ENCODE results near the gene MORC2.
A peak's percentile ranks its signal among the peaks of the same experiment; 100 is the strongest.

MORC2 gene

DNA sequence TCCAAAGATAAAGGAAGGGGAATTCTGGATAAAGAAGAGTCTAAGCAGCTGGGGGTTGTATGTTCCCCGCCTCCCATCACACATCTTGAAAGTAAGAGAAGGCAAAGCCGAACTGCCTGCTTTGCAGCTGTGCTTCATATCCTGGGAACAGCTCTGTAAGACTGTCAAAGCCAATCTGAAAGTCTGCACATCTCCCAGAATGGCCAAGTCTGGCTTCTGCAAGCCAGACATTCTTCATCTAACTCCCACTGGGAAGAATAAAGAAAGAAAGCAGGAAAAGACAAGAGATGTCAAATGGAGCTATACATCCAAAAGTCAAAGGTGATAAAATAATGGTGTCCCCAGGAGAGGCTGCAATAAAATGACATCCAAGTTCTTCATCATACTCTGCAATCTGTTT, 15.4 kb downstream of the MORC2 start:
- Histone ChIP-seq H3K27me3 (ENCODE audit: insufficient read depth, low read length, poor library complexity, severe bottlenecking) (no peaks in the 10 kb centered on the region), H4K20me1 (ENCODE audit: insufficient read depth, low read length, poor library complexity, severe bottlenecking) (peaks cover 4% of the 10 kb centered on the region), H3K9me3 (ENCODE audit: insufficient read depth, low read depth, low read length) (no peaks in the 10 kb centered on the region), H3K9me2 (replicated peaks; ENCODE audit: low read depth, low read length) (no peaks in the 10 kb centered on the region), H3K4me1 (ENCODE audit: insufficient read depth, low read length, poor library complexity, severe bottlenecking) (no peaks in the 10 kb centered on the region), H3K79me2 (ENCODE audit: insufficient read depth, low read length) (no peaks in the 10 kb centered on the region), H3K36me3 (ENCODE audit: insufficient read depth, low read length) (peaks cover 25% of the 10 kb centered on the region; the same call in 1 of the 2 replicates), H3K9ac (ENCODE audit: low read depth, low read length, poor library complexity, severe bottlenecking) (no peak overlapping the region), H3F3A (ENCODE audit: low read depth) (no peaks in the 10 kb centered on the region), H2AFZ (ENCODE audit: low read length) (no peak overlapping the region), H3K4me2 (ENCODE audit: low read depth, low read length, poor library complexity, severe bottlenecking) (no peak overlapping the region), H3K4me3 (ENCODE audit: low read length, poor library complexity, severe bottlenecking) (no peak overlapping the region)
- TF ChIP-seq, protein P1, sequence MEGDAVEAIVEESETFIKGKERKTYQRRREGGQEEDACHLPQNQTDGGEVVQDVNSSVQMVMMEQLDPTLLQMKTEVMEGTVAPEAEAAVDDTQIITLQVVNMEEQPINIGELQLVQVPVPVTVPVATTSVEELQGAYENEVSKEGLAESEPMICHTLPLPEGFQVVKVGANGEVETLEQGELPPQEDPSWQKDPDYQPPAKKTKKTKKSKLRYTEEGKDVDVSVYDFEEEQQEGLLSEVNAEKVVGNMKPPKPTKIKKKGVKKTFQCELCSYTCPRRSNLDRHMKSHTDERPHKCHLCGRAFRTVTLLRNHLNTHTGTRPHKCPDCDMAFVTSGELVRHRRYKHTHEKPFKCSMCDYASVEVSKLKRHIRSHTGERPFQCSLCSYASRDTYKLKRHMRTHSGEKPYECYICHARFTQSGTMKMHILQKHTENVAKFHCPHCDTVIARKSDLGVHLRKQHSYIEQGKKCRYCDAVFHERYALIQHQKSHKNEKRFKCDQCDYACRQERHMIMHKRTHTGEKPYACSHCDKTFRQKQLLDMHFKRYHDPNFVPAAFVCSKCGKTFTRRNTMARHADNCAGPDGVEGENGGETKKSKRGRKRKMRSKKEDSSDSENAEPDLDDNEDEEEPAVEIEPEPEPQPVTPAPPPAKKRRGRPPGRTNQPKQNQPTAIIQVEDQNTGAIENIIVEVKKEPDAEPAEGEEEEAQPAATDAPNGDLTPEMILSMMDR (conservative IDR thresholded peaks at IDR 0.05; ENCODE audit: low read length) = no peak
- no peak for TF ChIP-seq EZH2phosphoT487 (IDR thresholded peaks at IDR 0.05; ENCODE audit: borderline replicate concordance)

DNA sequence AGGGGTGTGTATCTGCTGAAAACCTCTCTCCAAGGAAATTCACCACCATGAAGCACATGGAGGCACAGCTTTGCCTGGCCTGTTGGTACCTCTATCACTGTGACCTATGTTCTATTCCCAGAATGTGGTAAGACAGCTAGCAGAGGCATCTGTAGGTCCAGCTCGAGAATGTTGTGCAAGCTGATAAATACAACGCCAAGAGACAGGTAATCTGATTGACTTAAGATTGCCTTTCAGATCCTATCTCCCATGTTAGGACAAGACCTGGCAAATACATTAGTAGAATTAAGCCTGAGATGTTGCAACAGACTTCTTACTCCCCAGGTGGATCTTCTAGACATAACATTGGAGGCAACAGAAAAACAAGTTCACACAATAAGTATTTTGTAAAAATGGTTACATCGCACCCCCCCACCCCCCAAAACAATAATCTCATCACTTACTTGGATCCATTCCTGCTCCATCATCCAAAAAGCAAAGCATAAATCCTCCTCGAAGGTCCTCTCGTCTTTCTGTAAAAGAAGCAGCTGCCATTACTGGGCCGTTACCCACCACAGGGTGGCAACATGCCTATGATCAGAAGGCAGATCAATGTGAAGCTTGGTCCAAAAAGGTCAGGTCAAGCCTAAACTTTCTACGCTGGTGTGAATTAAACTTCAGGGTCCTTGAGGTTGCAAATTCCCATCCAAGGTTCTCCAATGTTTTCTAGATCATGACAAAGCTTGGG, 18.5 kb downstream of the MORC2 start:
- TF ChIP-seq, protein P1 (conservative IDR thresholded peaks at IDR 0.05; ENCODE audit: low read length) = peak; percentile 21; the same call in 1 of the 2 replicates
- TF ChIP-seq EZH2phosphoT487 (IDR thresholded peaks at IDR 0.05; ENCODE audit: borderline replicate concordance) = no peak
- Histone ChIP-seq H4K20me1 (ENCODE audit: insufficient read depth, low read length, poor library complexity, severe bottlenecking) (no peaks in the 10 kb centered on the region), H3K79me2 (ENCODE audit: insufficient read depth, low read length) (no peaks in the 10 kb centered on the region), H3K9me2 (replicated peaks; ENCODE audit: low read depth, low read length) (no peaks in the 10 kb centered on the region), H3K27me3 (ENCODE audit: insufficient read depth, low read length, poor library complexity, severe bottlenecking) (no peaks in the 10 kb centered on the region), H3K36me3 (ENCODE audit: insufficient read depth, low read length) (peaks cover 55% of the 10 kb centered on the region; the same call in 1 of the 2 replicates), H3K4me2 (ENCODE audit: low read depth, low read length, poor library complexity, severe bottlenecking) (no peak overlapping the region), H3K4me1 (ENCODE audit: insufficient read depth, low read length, poor library complexity, severe bottlenecking) (no peaks in the 10 kb centered on the region), H3K9me3 (ENCODE audit: insufficient read depth, low read depth, low read length) (no peaks in the 10 kb centered on the region), H2AFZ (ENCODE audit: low read length) (no peak overlapping the region), H3F3A (ENCODE audit: low read depth) (no peaks in the 10 kb centered on the region), H3K9ac (ENCODE audit: low read depth, low read length, poor library complexity, severe bottlenecking) (no peak overlapping the region), H3K4me3 (ENCODE audit: low read length, poor library complexity, severe bottlenecking) (no peak overlapping the region)

GRCh38 chr22:30948930-30949342, 19.6 kb downstream of the MORC2 start:
- Histone ChIP-seq H3K9me3 (ENCODE audit: insufficient read depth, low read depth, low read length) (no peaks in the 10 kb centered on the region), H3K27me3 (ENCODE audit: insufficient read depth, low read length, poor library complexity, severe bottlenecking) (no peaks in the 10 kb centered on the region), H3K9me2 (replicated peaks; ENCODE audit: low read depth, low read length) (no peaks in the 10 kb centered on the region), H3K4me2 (ENCODE audit: low read depth, low read length, poor library complexity, severe bottlenecking) (no peak overlapping the region), H3F3A (ENCODE audit: low read depth) (no peaks in the 10 kb centered on the region), H3K4me3 (ENCODE audit: low read length, poor library complexity, severe bottlenecking) (no peak overlapping the region), H2AFZ (ENCODE audit: low read length) (no peak overlapping the region), H3K79me2 (ENCODE audit: insufficient read depth, low read length) (no peaks in the 10 kb centered on the region), H3K4me1 (ENCODE audit: insufficient read depth, low read length, poor library complexity, severe bottlenecking) (no peaks in the 10 kb centered on the region), H3K9ac (ENCODE audit: low read depth, low read length, poor library complexity, severe bottlenecking) (no peak overlapping the region), H3K36me3 (ENCODE audit: insufficient read depth, low read length) (peaks cover 66% of the 10 kb centered on the region; the same call in 1 of the 2 replicates), H4K20me1 (ENCODE audit: insufficient read depth, low read length, poor library complexity, severe bottlenecking) (no peaks in the 10 kb centered on the region)
- TF ChIP-seq EZH2phosphoT487 (IDR thresholded peaks at IDR 0.05; ENCODE audit: borderline replicate concordance) = no peak
- TF ChIP-seq, protein P1 (conservative IDR thresholded peaks at IDR 0.05; ENCODE audit: low read length) = no peak
